HG03520 (cell line): Measurements from ENCODE around the gene PWP1.
A peak's percentile ranks its signal among the peaks of the same experiment; 100 is the strongest.

Experiments
- ATAC-seq: cut with Tn5 transposase; IDR thresholded peaks from one replicate; pipeline ENCODE4 v1.9.1; 2021; ENCODE audit warnings: mild to moderate bottlenecking, moderate library complexity; ENCODE audit not compliant: unreplicated experiment

PWP1 gene

GRCh38 chr12:107685360-107686248 is at the start of gene PWP1:
Gene PWP1, plus strand, starts transcription at chr12:107685799. Its CDS starts 101 bp downstream, at chr12:107685900.
- peak; percentile 86 for ATAC-seq

- ATAC-seq: no peak
Observed at GRCh38 chr12:107641154-107641553, 44.4 kb upstream of the PWP1 start.

GRCh38 chr12:107642240-107642639 is 43.4 kb upstream of the PWP1 start:
- ATAC-seq: no peak

GRCh38 chr12:107645630-107646333 is 39.8 kb upstream of the PWP1 start:
- ATAC-seq: no peak

- no peak for ATAC-seq
Observed at GRCh38 chr12:107646436-107646835, 39.2 kb upstream of the PWP1 start.

GRCh38 chr12:107649661-107650061 is 35.9 kb upstream of the PWP1 start:
- no peak for ATAC-seq

GRCh38 chr12:107650977-107651376 is 34.6 kb upstream of the PWP1 start:
- ATAC-seq: no peak

- ATAC-seq: no peak
Observed at GRCh38 chr12:107651571-107652449, 33.8 kb upstream of the PWP1 start.

GRCh38 chr12:107653519-107653918 is 32.1 kb upstream of the PWP1 start:
- no peak for ATAC-seq

- ATAC-seq: no peak
Observed at GRCh38 chr12:107654873-107655272, 30.7 kb upstream of the PWP1 start.

- no peak for ATAC-seq
Observed at GRCh38 chr12:107655281-107656065, 30.1 kb upstream of the PWP1 start.

- ATAC-seq: no peak
Observed at GRCh38 chr12:107656302-107656701, 29.3 kb upstream of the PWP1 start.

- no peak for ATAC-seq
Observed at GRCh38 chr12:107657133-107657532, 28.5 kb upstream of the PWP1 start.

- ATAC-seq: no peak
Observed at GRCh38 chr12:107657621-107658020, 28.0 kb upstream of the PWP1 start.

- no peak for ATAC-seq
Observed at GRCh38 chr12:107660235-107660634, 25.4 kb upstream of the PWP1 start.

- ATAC-seq: no peak
Observed at GRCh38 chr12:107660861-107661415, 24.7 kb upstream of the PWP1 start.

GRCh38 chr12:107661830-107662229 is 23.8 kb upstream of the PWP1 start:
- ATAC-seq: no peak

GRCh38 chr12:107662484-107662883 is 23.1 kb upstream of the PWP1 start:
- ATAC-seq: no peak

- no peak for ATAC-seq
Observed at GRCh38 chr12:107663277-107663676, 22.3 kb upstream of the PWP1 start.

- no peak for ATAC-seq
Observed at GRCh38 chr12:107666009-107666408, 19.6 kb upstream of the PWP1 start.
